Erythroblast (primary cell): ENCODE data around the gene MAPK10.

Experiments
- GATA1 ChIP-seq: IDR thresholded peaks from 2 replicates; pipeline ENCODE4 v1.6.1; 2011; ENCODE audit warnings: low read depth, mild to moderate bottlenecking, control low read depth, low read length, moderate library complexity
- POLR2A ChIP-seq: IDR thresholded peaks from 2 replicates; pipeline ENCODE4 v1.6.1; 2011; ENCODE audit warnings: mild to moderate bottlenecking, low read length

GRCh38 chr4:86359944-86360478 lies at the start of gene MAPK10:
- TF ChIP-seq POLR2A (no peak), GATA1 (no peak)
